ENCODE results near the gene CCDC194.

DNA sequence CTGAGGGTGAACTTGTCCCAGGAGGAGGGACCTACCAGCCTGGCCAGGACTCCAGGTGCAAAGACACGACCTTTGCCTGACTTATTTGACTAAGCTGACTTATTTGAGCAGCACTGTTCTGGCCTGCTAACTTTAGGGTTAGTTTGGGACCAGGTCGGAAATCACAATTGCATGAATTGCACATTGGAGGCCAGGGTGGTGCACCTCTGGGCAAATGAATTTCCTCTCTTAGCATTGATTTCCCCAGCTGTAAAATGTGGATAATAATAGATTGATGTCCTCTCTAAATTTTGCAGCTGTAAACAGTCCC lies 12.8 kb upstream of the CCDC194 start:
- no peak for TF ChIP-seq POLR2A (IDR thresholded peaks at IDR 0.05)
- TF ChIP-seq EP300 (IDR thresholded peaks at IDR 0.05) = no peak
- TF ChIP-seq, protein P1, sequence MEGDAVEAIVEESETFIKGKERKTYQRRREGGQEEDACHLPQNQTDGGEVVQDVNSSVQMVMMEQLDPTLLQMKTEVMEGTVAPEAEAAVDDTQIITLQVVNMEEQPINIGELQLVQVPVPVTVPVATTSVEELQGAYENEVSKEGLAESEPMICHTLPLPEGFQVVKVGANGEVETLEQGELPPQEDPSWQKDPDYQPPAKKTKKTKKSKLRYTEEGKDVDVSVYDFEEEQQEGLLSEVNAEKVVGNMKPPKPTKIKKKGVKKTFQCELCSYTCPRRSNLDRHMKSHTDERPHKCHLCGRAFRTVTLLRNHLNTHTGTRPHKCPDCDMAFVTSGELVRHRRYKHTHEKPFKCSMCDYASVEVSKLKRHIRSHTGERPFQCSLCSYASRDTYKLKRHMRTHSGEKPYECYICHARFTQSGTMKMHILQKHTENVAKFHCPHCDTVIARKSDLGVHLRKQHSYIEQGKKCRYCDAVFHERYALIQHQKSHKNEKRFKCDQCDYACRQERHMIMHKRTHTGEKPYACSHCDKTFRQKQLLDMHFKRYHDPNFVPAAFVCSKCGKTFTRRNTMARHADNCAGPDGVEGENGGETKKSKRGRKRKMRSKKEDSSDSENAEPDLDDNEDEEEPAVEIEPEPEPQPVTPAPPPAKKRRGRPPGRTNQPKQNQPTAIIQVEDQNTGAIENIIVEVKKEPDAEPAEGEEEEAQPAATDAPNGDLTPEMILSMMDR (IDR thresholded peaks at IDR 0.05) = no peak

All from suprapubic skin (tissue), 3 donors.